Measurements from ENCODE around the gene GIGYF2.

GIGYF2 gene

DNA sequence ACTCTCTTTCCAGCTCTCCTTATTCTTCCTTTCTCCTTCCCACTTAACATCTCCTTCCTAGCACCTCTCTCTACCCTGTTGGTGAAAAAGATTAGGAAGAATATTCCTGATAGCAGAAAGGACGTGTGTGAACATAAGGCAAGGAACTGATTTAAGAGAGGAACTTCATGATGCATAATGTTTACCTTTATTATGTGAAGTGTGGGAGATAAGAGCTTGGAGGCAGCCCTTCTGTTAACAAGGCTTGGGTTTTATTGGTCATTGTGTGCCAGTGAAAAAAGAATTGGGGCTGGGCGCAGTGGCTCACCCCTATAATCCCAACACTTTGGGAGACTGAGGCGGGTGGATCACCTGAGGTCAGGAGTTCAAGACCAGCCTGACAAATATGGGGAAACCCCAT lies 44.8 kb downstream of the GIGYF2 start:
- CTCF ChIA-PET = interaction anchor here (1.2 kb wide), 1 partner anchor 312 kb away, joined by 3 read pairs; no protein-coding TSS in a partner anchor
- Histone ChIP-seq H3K9me3 (ENCODE audit: control insufficient read depth, insufficient read depth, low read depth, low read length) (no peaks in the 10 kb centered on the region), H3K4me3 (ENCODE audit: low read depth, low read length) (no peak overlapping the region), H3K27ac (ENCODE audit: extremely low read depth, low read depth, low read length) (no peak overlapping the region), H3K4me1 (ENCODE audit: control insufficient read depth, insufficient read depth, low read length) (peaks cover 7% of the 10 kb centered on the region), H3K36me3 (ENCODE audit: control insufficient read depth in 2 of 2, insufficient read depth in 1 of 2, low read length in 2 of 2) (peaks cover 11 to 15% of the 10 kb centered on the region in 2 experiments)
- TF ChIP-seq, protein P1, sequence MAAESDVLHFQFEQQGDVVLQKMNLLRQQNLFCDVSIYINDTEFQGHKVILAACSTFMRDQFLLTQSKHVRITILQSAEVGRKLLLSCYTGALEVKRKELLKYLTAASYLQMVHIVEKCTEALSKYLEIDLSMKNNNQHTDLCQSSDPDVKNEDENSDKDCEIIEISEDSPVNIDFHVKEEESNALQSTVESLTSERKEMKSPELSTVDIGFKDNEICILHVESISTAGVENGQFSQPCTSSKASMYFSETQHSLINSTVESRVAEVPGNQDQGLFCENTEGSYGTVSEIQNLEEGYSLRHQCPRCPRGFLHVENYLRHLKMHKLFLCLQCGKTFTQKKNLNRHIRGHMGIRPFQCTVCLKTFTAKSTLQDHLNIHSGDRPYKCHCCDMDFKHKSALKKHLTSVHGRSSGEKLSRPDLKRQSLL (tag by site-specific recombination; IDR thresholded peaks at IDR 0.05) = no peak
- no peak for TF ChIP-seq KLF7 (tag by site-specific recombination; IDR thresholded peaks at IDR 0.05; ENCODE audit: borderline replicate concordance)
- no peak for TF ChIP-seq ZFP69B (tag by site-specific recombination; IDR thresholded peaks at IDR 0.05)
- no peak for TF ChIP-seq GFI1B (tag by site-specific recombination; IDR thresholded peaks at IDR 0.05)
- no peak for TF ChIP-seq ZNF555 (tag by site-specific recombination; conservative IDR thresholded peaks at IDR 0.05)
- no peak for TF ChIP-seq ZNF248 (tag by site-specific recombination; IDR thresholded peaks at IDR 0.05)
- no peak for TF ChIP-seq ZNF654 (tag by site-specific recombination; IDR thresholded peaks at IDR 0.05; ENCODE audit: low read depth)
- TF ChIP-seq ZBTB21 (tag by site-specific recombination; IDR thresholded peaks at IDR 0.05) = no peak
- TF ChIP-seq ZNF423 (tag by site-specific recombination; IDR thresholded peaks at IDR 0.05) = no peak
- TF ChIP-seq, protein P2, sequence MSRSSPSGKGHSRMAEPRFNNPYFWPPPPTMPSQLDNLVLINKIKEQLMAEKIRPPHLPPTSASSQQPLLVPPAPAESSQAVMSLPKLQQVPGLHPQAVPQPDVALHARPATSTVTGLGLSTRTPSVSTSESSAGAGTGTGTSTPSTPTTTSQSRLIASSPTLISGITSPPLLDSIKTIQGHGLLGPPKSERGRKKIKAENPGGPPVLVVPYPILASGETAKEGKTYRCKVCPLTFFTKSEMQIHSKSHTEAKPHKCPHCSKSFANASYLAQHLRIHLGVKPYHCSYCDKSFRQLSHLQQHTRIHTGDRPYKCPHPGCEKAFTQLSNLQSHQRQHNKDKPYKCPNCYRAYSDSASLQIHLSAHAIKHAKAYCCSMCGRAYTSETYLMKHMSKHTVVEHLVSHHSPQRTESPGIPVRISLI (tag by site-specific recombination; IDR thresholded peaks at IDR 0.05) = no peak
- TF ChIP-seq SP2 (tag by site-specific recombination; IDR thresholded peaks at IDR 0.05) = no peak
- TF ChIP-seq ZNF707 (tag by site-specific recombination; IDR thresholded peaks at IDR 0.05) = no peak
- POLR2A ChIA-PET = no interaction called here

DNA sequence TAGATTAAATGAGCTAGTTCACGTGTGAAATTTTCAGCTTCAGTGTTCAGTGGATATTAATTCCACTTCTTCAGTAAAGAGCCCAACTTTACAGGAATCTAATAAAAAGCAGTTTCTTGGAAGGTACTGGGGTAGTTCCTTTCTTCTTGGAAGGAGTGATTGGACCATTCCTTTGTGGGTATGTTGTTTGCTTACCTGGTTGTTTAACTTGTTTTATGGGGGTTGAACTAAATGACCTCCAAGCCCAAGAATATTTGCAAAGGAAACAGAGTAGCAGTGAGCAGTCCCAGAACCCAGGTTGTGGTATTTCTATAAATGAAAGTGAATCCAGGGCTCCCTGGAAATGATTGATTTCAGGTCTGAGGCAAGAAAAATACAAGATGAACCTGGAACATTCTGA lies 47.8 kb downstream of the GIGYF2 start:
- Histone ChIP-seq H3K4me3 (ENCODE audit: low read depth, low read length) (no peak overlapping the region), H3K9me3 (ENCODE audit: control insufficient read depth, insufficient read depth, low read depth, low read length) (no peaks in the 10 kb centered on the region), H3K4me1 (ENCODE audit: control insufficient read depth, insufficient read depth, low read length) (peaks cover 7% of the 10 kb centered on the region), H3K36me3 (ENCODE audit: control insufficient read depth in 2 of 2, insufficient read depth in 1 of 2, low read length in 2 of 2) (peaks cover 33% of the 10 kb centered on the region in 2 experiments), H3K27ac (ENCODE audit: extremely low read depth, low read depth, low read length) (no peak overlapping the region)
- TF ChIP-seq, protein P3, sequence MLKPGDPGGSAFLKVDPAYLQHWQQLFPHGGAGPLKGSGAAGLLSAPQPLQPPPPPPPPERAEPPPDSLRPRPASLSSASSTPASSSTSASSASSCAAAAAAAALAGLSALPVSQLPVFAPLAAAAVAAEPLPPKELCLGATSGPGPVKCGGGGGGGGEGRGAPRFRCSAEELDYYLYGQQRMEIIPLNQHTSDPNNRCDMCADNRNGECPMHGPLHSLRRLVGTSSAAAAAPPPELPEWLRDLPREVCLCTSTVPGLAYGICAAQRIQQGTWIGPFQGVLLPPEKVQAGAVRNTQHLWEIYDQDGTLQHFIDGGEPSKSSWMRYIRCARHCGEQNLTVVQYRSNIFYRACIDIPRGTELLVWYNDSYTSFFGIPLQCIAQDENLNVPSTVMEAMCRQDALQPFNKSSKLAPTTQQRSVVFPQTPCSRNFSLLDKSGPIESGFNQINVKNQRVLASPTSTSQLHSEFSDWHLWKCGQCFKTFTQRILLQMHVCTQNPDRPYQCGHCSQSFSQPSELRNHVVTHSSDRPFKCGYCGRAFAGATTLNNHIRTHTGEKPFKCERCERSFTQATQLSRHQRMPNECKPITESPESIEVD (tag by site-specific recombination; IDR thresholded peaks at IDR 0.05) = 0 out of 2 replicates have a peak, but pooled peaks have one; percentile 13
- no peak for TF ChIP-seq KLF8 (tag by site-specific recombination; IDR thresholded peaks at IDR 0.05)
- TF ChIP-seq, protein P4, sequence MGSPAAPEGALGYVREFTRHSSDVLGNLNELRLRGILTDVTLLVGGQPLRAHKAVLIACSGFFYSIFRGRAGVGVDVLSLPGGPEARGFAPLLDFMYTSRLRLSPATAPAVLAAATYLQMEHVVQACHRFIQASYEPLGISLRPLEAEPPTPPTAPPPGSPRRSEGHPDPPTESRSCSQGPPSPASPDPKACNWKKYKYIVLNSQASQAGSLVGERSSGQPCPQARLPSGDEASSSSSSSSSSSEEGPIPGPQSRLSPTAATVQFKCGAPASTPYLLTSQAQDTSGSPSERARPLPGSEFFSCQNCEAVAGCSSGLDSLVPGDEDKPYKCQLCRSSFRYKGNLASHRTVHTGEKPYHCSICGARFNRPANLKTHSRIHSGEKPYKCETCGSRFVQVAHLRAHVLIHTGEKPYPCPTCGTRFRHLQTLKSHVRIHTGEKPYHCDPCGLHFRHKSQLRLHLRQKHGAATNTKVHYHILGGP (tag by site-specific recombination; IDR thresholded peaks at IDR 0.05) = peak; percentile 52; the same call in 1 of the 2 replicates
- TF ChIP-seq ZNF394 (tag by site-specific recombination; IDR thresholded peaks at IDR 0.05; ENCODE audit: borderline replicate concordance) = no peak
- no peak for TF ChIP-seq ZEB2 (tag by site-specific recombination; IDR thresholded peaks at IDR 0.05)
- POLR2A ChIA-PET = no interaction called here
- CTCF ChIA-PET = no interaction called here

- CTCF ChIA-PET = interaction anchor here (0.6 kb wide), 1 partner anchor 197 kb away, joined by 3 read pairs; no protein-coding TSS in a partner anchor
- POLR2A ChIA-PET = no interaction called here
- H3K36me3 ChIP-seq (ENCODE audit: control insufficient read depth in 2 of 2, insufficient read depth in 1 of 2, low read length in 2 of 2) = peaks cover 53 to 56% of the 10 kb centered on the region in 2 experiments
- no peak for TF ChIP-seq ZNF76 (tag by site-specific recombination; IDR thresholded peaks at IDR 0.05; ENCODE audit: borderline replicate concordance, low read depth)
- TF ChIP-seq, protein P5, sequence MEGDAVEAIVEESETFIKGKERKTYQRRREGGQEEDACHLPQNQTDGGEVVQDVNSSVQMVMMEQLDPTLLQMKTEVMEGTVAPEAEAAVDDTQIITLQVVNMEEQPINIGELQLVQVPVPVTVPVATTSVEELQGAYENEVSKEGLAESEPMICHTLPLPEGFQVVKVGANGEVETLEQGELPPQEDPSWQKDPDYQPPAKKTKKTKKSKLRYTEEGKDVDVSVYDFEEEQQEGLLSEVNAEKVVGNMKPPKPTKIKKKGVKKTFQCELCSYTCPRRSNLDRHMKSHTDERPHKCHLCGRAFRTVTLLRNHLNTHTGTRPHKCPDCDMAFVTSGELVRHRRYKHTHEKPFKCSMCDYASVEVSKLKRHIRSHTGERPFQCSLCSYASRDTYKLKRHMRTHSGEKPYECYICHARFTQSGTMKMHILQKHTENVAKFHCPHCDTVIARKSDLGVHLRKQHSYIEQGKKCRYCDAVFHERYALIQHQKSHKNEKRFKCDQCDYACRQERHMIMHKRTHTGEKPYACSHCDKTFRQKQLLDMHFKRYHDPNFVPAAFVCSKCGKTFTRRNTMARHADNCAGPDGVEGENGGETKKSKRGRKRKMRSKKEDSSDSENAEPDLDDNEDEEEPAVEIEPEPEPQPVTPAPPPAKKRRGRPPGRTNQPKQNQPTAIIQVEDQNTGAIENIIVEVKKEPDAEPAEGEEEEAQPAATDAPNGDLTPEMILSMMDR (tag by site-specific recombination; IDR thresholded peaks at IDR 0.05) = no peak
- TF ChIP-seq ZNF214 (tag by site-specific recombination; IDR thresholded peaks at IDR 0.05; ENCODE audit: borderline replicate concordance) = no peak
- TF ChIP-seq ZNF10 (tag by site-specific recombination; IDR thresholded peaks at IDR 0.05) = no peak
- no peak for TF ChIP-seq ZSCAN16 (tag by site-specific recombination; IDR thresholded peaks at IDR 0.05)
- TF ChIP-seq, protein P6, sequence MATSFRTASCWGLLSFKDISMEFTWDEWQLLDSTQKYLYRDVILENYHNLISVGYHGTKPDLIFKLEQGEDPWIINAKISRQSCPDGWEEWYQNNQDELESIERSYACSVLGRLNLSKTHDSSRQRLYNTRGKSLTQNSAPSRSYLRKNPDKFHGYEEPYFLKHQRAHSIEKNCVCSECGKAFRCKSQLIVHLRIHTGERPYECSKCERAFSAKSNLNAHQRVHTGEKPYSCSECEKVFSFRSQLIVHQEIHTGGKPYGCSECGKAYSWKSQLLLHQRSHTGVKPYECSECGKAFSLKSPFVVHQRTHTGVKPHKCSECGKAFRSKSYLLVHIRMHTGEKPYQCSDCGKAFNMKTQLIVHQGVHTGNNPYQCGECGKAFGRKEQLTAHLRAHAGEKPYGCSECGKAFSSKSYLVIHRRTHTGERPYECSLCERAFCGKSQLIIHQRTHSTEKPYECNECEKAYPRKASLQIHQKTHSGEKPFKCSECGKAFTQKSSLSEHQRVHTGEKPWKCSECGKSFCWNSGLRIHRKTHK (tag by site-specific recombination; IDR thresholded peaks at IDR 0.05) = no peak
- TF ChIP-seq ZNF558 (tag by site-specific recombination; IDR thresholded peaks at IDR 0.05) = no peak
- no peak for TF ChIP-seq KLF7 (tag by site-specific recombination; IDR thresholded peaks at IDR 0.05; ENCODE audit: borderline replicate concordance)
Observed at GRCh38 chr2:232748038-232748437, 50.9 kb downstream of the GIGYF2 start.

More at GRCh38 chr2:232748038-232748437, 50.9 kb downstream of the GIGYF2 start:
- Histone ChIP-seq H3K4me3 (ENCODE audit: low read depth, low read length) (no peak overlapping the region), H3K9me3 (ENCODE audit: control insufficient read depth, insufficient read depth, low read depth, low read length) (no peaks in the 10 kb centered on the region), H3K27ac (ENCODE audit: extremely low read depth, low read depth, low read length) (no peak overlapping the region), H3K4me1 (ENCODE audit: control insufficient read depth, insufficient read depth, low read length) (no peaks in the 10 kb centered on the region)

All from HEK293 (cell line).